Adrenal gland (tissue), 12 donors: Measurements from ENCODE around the gene CLUH. TPM values are rescaled to one million over a fixed set of nuclear protein-coding genes. Genes with fewer than 3 reads are reported as not detected.
A peak's percentile ranks its signal among the peaks of the same experiment; 100 is the strongest.

ENCODE experiments used
- DNase-seq, 7 donors: peaks; one replicate each; pipeline ENCODE4 v3.0.0-alpha.2; 2019 to 2020
- H3K27ac ChIP-seq, 5 donors: fragments of 200-600 bp; sonication (generic) in 4 of 5; 1 replicate in 3 of 5; 2 replicates in 2 of 5; pipeline versions ENCODE4 v1.5.1 to v1.8.0; 2016 to 2020; ENCODE audit warnings: mild to moderate bottlenecking in 1 of 5
- H3K27me3 ChIP-seq: fragments of 200-600 bp; 2 replicates; pipeline ENCODE4 v1.8.0; 2021
- H3K36me3 ChIP-seq, 2 donors: fragments of 200-600 bp; replicated peaks in 1 of 2; 1 replicate in 1 of 2; 2 replicates in 1 of 2; pipeline versions ENCODE4 v1.5.1 to v1.8.0; 2018 to 2022
- H3K4me1 ChIP-seq, 2 donors: fragments of 200-600 bp; replicated peaks in 1 of 2; 1 replicate in 1 of 2; 2 replicates in 1 of 2; pipeline versions ENCODE4 v1.5.1 to v1.8.0; 2018 to 2021
- H3K4me3 ChIP-seq, 4 donors: fragments of 200-600 bp; sonication (generic) in 3 of 4; one replicate each; pipeline ENCODE4 v1.5.1; 2016 to 2018
- H3K9me3 ChIP-seq, 3 donors: fragments of 200-600 bp; sonication (generic) in 1 of 3; replicated peaks in 1 of 3; 1 replicate in 2 of 3; 2 replicates in 1 of 3; pipeline versions ENCODE4 v1.5.1 to v1.8.0; 2016 to 2021
- CTCF ChIP-seq, 6 experiments: fragments of 450-650 bp in 4 of 6; fragments of 200-600 bp in 2 of 6; sonication (generic) in 1 of 6; IDR thresholded peaks; 1 replicate in 5 of 6; 2 replicates in 1 of 6; pipeline versions ENCODE4 v1.5.1 to v1.8.0; 2016 to 2021; ENCODE audit warnings: antibody characterized with exemption in 6 of 6, mild to moderate bottlenecking in 2 of 6, moderate library complexity in 1 of 6
- POLR2A ChIP-seq, 2 donors: fragments of 450-650 bp; IDR thresholded peaks; one replicate each; pipeline ENCODE4 v1.6.1; 2017; ENCODE audit warnings: antibody characterized with exemption in 2 of 2, mild to moderate bottlenecking in 2 of 2, moderate library complexity in 1 of 2
- WGBS, 4 donors: extraction: QIAGEN DNeasy Blood & Tissue Kit in 2 of 4; methylation state at CpG; one replicate each; pipeline versions ENCODE4 v1.1.5 to v1.1.7; 2013 to 2017; 5-methylcytosine and 5-hydroxymethylcytosine counted together
- intact Hi-C, 2 donors: fragments of 100-400 bp; cut with DNase I; formaldehyde crosslinking; loops; one replicate each; pipeline versions ENCODE4 v1.14.1 to v1.15.0; 2022 to 2023
- polyA plus RNA-seq, 3 donors: library from polyadenylated mRNA; stranded (reverse); fragments of 200-250 nt in 2 of 3; fragments of 350-450 nt in 1 of 3; fragmentation: Illumina TruSeq in 1 of 3; extraction: RNeasy Lipid Tissue Mini Kit (QIAGEN cat#74804) in 1 of 3; gene quantifications; one replicate each; pipeline ENCODE4 v1.2.3, GENCODE V29; 2013 to 2014
- total RNA-seq, 9 donors: library from RNA; depleted of rRNA in 4 of 9; stranded (reverse); fragments of >200 nt in 4 of 9; fragments of 120-200 nt in 1 of 9; fragmentation: NEBNext Ultra II Directional in 1 of 9; extraction: Animal tissue kit (Norgen Biotek cat#: 25700) in 1 of 9; gene quantifications; one replicate each; pipeline versions ENCODE4 v1.1.0 to v1.2.4, GENCODE V29; 2013 to 2023
- donor health status: healthy with polysubstance abuse.
- donor health status: Bipolar disorder and iron deficiency.
- donor health status: DM: yes; HTN: yes; CAD: no.
- donor health status: DM: no; HTN: no; CAD: no.
- donor health status: DM: no; HTN: no; CAD: no.
- donor health status: DM: yes; HTN: yes; CAD: no.

The CLUH gene
- total and polyA plus RNA-seq, 12 donors, result 28.0 to 191 (median 121) TPM

GRCh38 chr17:2734939-2735338, 23.4 kb upstream of the CLUH start:
- Histone ChIP-seq H3K36me3 (no peaks in the 10 kb centered on the region), H3K27me3 (no peaks in the 10 kb centered on the region), H3K4me3 (no peak overlapping the region), H3K9me3 (no peaks in the 10 kb centered on the region), H3K4me1 (no peaks in the 10 kb centered on the region), H3K27ac (no peak overlapping the region)
- DNase-seq, result no peak
- 77 to 95% (median 84%) methylated on average over 4 to 10 of the region's 10 CpGs for whole genome bisulfite sequencing, 4 donors
- intact Hi-C loops, result no loop called here
- no peak for TF ChIP-seq POLR2A (IDR thresholded peaks at IDR 0.05)
- no peak for TF ChIP-seq CTCF (IDR thresholded peaks at IDR 0.05)

GRCh38 chr17:2731807-2732206, 20.2 kb upstream of the CLUH start:
- intact Hi-C loops, result no loop called here
- H3K27ac ChIP-seq, result no peak overlapping the region
- no peak for DNase-seq
- no peaks in the 10 kb centered on the region for H3K36me3 ChIP-seq
- H3K9me3 ChIP-seq, result no peaks in the 10 kb centered on the region
- TF ChIP-seq POLR2A (IDR thresholded peaks at IDR 0.05) (no peak), CTCF (IDR thresholded peaks at IDR 0.05) (no peak)
- H3K4me3 ChIP-seq, result no peak overlapping the region
- H3K4me1 ChIP-seq, result no peaks in the 10 kb centered on the region
- H3K27me3 ChIP-seq, result no peaks in the 10 kb centered on the region
- 64 to 76% (median 74%) methylated on average over 9 to 10 of the region's 10 CpGs for WGBS, 4 donors

GRCh38 chr17:2730764-2731353, 19.3 kb upstream of the CLUH start:
- WGBS, 4 donors, result 74 to 86% (median 79%) methylated on average over 11 to 17 of the region's 17 CpGs
- DNase-seq, result no peak

GRCh38 chr17:2724784-2725164, 13.2 kb upstream of the CLUH start:
- H3K27me3 ChIP-seq, result peaks cover 11% of the 10 kb centered on the region
- TF ChIP-seq POLR2A (IDR thresholded peaks at IDR 0.05) (no peak), CTCF (IDR thresholded peaks at IDR 0.05) (peak in 2 of 6 experiments; percentile 16 to 29)
- peak overlapping the region in 1 of 4 donors; percentile 32 for H3K4me3 ChIP-seq
- DNase-seq, result peak in 5 of 7 donors; percentile 36 to 51 (median 49)
- no peaks in the 10 kb centered on the region for H3K36me3 ChIP-seq
- H3K27ac ChIP-seq, result no peak overlapping the region
- H3K9me3 ChIP-seq, result no peaks in the 10 kb centered on the region
- 1 to 7% (median 3%) methylated on average over 15 to 40 of the region's 40 CpGs for WGBS, 4 donors
- H3K4me1 ChIP-seq, result no peaks in the 10 kb centered on the region
- intact Hi-C loops, result no loop called here

More at GRCh38 chr17:2730764-2731353, 19.3 kb upstream of the CLUH start:
- Histone ChIP-seq H3K9me3 (no peaks in the 10 kb centered on the region), H3K4me1 (no peaks in the 10 kb centered on the region), H3K27me3 (peaks cover under 1% of the 10 kb centered on the region), H3K4me3 (no peak overlapping the region), H3K36me3 (no peaks in the 10 kb centered on the region), H3K27ac (no peak overlapping the region)
- no peak for TF ChIP-seq CTCF (IDR thresholded peaks at IDR 0.05)
- no peak for TF ChIP-seq POLR2A (IDR thresholded peaks at IDR 0.05)
- intact Hi-C loops, result no loop called here
